SH-SY5Y (cell line): Measurements from ENCODE around the gene AP3B1.

Experiments
- GATA2 ChIP-seq: IDR thresholded peaks from 2 replicates; pipeline ENCODE4 v1.6.1; 2011; ENCODE audit warnings: mild to moderate bottlenecking, low read depth, low read length
- GATA3 ChIP-seq: IDR thresholded peaks from 2 replicates; pipeline ENCODE4 v1.6.1; 2011; ENCODE audit warnings: low read depth, mild to moderate bottlenecking, low read length, moderate library complexity

DNA sequence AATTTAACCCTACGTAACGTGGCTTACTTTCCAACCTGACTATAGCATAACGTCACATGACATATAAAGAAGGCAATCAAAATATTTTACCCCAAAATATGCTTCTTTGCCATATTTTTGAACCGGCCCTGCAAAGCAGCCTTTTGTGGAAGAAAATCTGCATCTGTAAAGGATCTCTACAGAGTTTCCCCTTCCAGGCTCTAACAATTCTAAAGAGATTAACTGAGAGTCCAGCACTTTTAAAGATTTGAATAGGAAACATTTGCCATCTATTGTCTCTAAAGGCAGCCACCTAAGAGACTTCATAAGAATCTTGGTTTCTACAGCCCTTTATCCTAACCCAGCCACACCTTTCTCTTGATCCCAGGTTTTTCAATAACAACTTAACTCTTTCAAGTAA, 22.7 kb downstream of the AP3B1 start:
- TF ChIP-seq GATA2 (no peak), GATA3 (no peak)
